Hepatocyte (in vitro differentiated cells): ENCODE measurements around the gene CASKIN2.

ENCODE experiments used
- CTCF ChIP-seq: fragments of 200-600 bp; sonication (generic); IDR thresholded peaks from 2 replicates; pipeline ENCODE4 v1.5.1; 2016; ENCODE audit warnings: antibody characterized with exemption, mild to moderate bottlenecking; ENCODE audit not compliant: poor library complexity
- EZH2 ChIP-seq: fragments of 200-600 bp; sonication (generic); IDR thresholded peaks from 2 replicates; pipeline ENCODE4 v1.6.1; 2016; ENCODE audit warnings: antibody characterized with exemption, mild to moderate bottlenecking, borderline replicate concordance

GRCh38 chr17:75549246-75550138 lies 34.2 kb upstream of the CASKIN2 start:
- TF ChIP-seq CTCF (no peak), EZH2 (no peak)
